GM12878 (cell line): ENCODE measurements around the gene C15orf62. TPM values are rescaled to one million over a fixed set of nuclear protein-coding genes. Genes with fewer than 3 reads are reported as not detected.

ENCODE experiments used
- BMI1 ChIP-seq: fragments of 450-650 bp; IDR thresholded peaks from 2 replicates; pipeline ENCODE4 v1.6.1; 2016; ENCODE audit warnings: mild to moderate bottlenecking, moderate library complexity, borderline replicate concordance
- CBX3 ChIP-seq: fragments of 200-600 bp; sonication (generic); IDR thresholded peaks from 2 replicates; pipeline ENCODE4 v1.6.1; 2016; ENCODE audit warnings: low read depth, borderline replicate concordance
- CHD1 ChIP-seq: IDR thresholded peaks from 2 replicates; pipeline ENCODE4 v1.6.1; 2012; ENCODE audit warnings: low read depth, low read length, improper control_type of control experiment
- E4F1 ChIP-seq: fragments of 450-650 bp; IDR thresholded peaks from 2 replicates; pipeline ENCODE4 v1.6.1; 2018; ENCODE audit warnings: borderline replicate concordance, mild to moderate bottlenecking; ENCODE audit not compliant: partially characterized antibody
- EGR1 ChIP-seq, 2 experiments: IDR thresholded peaks; 1 replicate in 1 of 2; 2 replicates in 1 of 2; pipeline ENCODE4 v1.6.1; 2011 to 2012; ENCODE audit warnings: low read depth in 2 of 2, low read length in 2 of 2, borderline replicate concordance in 1 of 2, mild to moderate bottlenecking in 1 of 2, moderate library complexity in 1 of 2
- FOXM1 ChIP-seq: IDR thresholded peaks from 2 replicates; pipeline ENCODE4 v1.6.1; 2012; ENCODE audit warnings: low read depth, mild to moderate bottlenecking, inconsistent platforms, low read length, moderate library complexity
- GABPA ChIP-seq: IDR thresholded peaks from 2 replicates; pipeline ENCODE4 v1.6.1; 2014; ENCODE audit warnings: antibody characterized with exemption, low read depth, mild to moderate bottlenecking, inconsistent platforms
- NFYA ChIP-seq: IDR thresholded peaks from 2 replicates; pipeline ENCODE4 v1.6.1; 2011; ENCODE audit warnings: low read depth, mild to moderate bottlenecking, low read length, improper control_type of control experiment, borderline replicate concordance
- POLR2AphosphoS5 ChIP-seq: IDR thresholded peaks from 2 replicates; pipeline ENCODE4 v1.6.1; 2011; ENCODE audit warnings: mild to moderate bottlenecking, low read length, inconsistent platforms
- RFX5 ChIP-seq: IDR thresholded peaks from 2 replicates; pipeline ENCODE4 v1.6.1; 2011; ENCODE audit warnings: low read depth, low read length, improper control_type of control experiment
- SMC3 ChIP-seq: IDR thresholded peaks from 2 replicates; pipeline ENCODE4 v1.6.1; 2011; ENCODE audit warnings: low read length, improper control_type of control experiment, borderline replicate concordance
- ZBTB11 ChIP-seq: fragments of 450-650 bp; formaldehyde crosslinking; IDR thresholded peaks from 2 replicates; pipeline ENCODE4 v1.5.0; 2022; ENCODE audit warnings: mild to moderate bottlenecking, missing genetic modification characterization
- ZBTB33 ChIP-seq: fragments of 450-650 bp; IDR thresholded peaks from 2 replicates; pipeline ENCODE4 v1.6.1; 2017; ENCODE audit warnings: mild to moderate bottlenecking
- ZNF384 ChIP-seq: IDR thresholded peaks from 2 replicates; pipeline ENCODE4 v1.6.1; 2012; ENCODE audit warnings: low read depth, mild to moderate bottlenecking, low read length, improper control_type of control experiment, borderline replicate concordance
- polyA plus RNA-seq, 11 experiments: library from polyadenylated mRNA; depleted of rRNA in 4 of 11; unstranded in 6 of 11; stranded (reverse) in 5 of 11; fragments of >200 nt; fragmentation: Nextera tagmentation in 4 of 11; fragmentation: Illumina TruSeq in 1 of 11; extraction: Ambion mirVana in 4 of 11; extraction: Trizol in 1 of 11; gene quantifications; 1 replicate in 1 of 11; 2 replicates in 10 of 11; pipeline versions ENCODE4 v1.2.1 to v1.2.3, GENCODE V29; 2011 to 2016; ENCODE audit warnings: inconsistent platforms in 2 of 11, missing spikeins in 2 of 11, low read depth in 1 of 11
- total RNA-seq, 4 experiments: library from RNA; depleted of rRNA in 3 of 4; stranded (reverse); fragments of >200 nt in 3 of 4; fragmentation: Illumina TruSeq in 1 of 4; extraction: Trizol in 1 of 4; gene quantifications; 2 replicates each; pipeline versions ENCODE4 v1.2.1 to v1.2.3, GENCODE V29; 2013 to 2021
- TF ChIP-seq, protein P1 (sequence below): fragments of 450-650 bp; IDR thresholded peaks from 2 replicates; pipeline ENCODE4 v1.6.1; 2017; ENCODE audit warnings: mild to moderate bottlenecking, moderate library complexity

Gene C15orf62
- total and polyA plus RNA-seq, 10 of the 15 experiments (the other 5 are each of a cell fraction or from before 2014, with no cell fraction given), result 0.06 to 0.68 (median 0.40) TPM; not detected in 1

DNA sequence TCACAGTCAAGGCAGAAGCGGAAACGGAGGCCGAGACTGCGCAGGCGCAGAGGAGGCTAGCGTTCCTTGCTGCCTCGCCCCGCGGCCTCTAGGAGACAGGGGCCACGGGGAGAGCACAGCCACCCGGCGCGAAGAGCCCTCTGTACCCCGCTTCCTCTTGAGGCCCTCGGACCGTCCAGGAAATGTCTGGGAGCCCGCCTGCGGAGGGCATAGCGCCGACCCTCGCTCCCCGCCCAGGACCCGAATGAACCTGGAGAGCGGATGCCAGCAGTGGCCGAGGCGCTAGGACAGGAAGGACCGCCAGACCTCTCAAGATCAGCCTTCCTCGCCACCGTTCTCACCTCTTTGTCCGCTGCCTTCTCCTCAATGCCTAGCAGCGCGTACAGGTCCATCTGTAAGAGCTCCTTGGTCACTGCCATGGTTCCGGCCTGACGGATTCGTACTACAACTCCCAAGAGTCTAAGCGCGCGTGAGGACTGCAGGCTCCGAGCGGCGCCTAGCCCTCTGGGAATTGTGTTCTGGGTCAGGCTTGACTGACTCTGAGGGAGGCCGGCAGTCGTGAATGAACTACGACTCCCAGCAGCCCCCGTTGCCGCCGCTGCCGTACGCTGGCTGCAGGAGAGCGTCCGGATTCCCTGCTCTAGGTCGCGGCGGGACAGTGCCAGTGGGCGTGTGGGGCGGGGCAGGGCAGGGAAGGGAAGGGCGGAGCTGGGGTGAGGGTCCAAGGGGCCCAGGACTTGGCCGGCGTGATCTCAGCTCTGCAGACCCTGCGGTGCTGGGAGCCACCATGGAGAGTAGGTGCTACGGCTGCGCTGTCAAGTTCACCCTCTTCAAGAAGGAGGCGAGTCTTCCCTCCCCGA is 37.5 kb downstream of the C15orf62 start, which contains the start of the genes DNAJC17 and ZFYVE19 (continued):
- TF ChIP-seq, protein P1, sequence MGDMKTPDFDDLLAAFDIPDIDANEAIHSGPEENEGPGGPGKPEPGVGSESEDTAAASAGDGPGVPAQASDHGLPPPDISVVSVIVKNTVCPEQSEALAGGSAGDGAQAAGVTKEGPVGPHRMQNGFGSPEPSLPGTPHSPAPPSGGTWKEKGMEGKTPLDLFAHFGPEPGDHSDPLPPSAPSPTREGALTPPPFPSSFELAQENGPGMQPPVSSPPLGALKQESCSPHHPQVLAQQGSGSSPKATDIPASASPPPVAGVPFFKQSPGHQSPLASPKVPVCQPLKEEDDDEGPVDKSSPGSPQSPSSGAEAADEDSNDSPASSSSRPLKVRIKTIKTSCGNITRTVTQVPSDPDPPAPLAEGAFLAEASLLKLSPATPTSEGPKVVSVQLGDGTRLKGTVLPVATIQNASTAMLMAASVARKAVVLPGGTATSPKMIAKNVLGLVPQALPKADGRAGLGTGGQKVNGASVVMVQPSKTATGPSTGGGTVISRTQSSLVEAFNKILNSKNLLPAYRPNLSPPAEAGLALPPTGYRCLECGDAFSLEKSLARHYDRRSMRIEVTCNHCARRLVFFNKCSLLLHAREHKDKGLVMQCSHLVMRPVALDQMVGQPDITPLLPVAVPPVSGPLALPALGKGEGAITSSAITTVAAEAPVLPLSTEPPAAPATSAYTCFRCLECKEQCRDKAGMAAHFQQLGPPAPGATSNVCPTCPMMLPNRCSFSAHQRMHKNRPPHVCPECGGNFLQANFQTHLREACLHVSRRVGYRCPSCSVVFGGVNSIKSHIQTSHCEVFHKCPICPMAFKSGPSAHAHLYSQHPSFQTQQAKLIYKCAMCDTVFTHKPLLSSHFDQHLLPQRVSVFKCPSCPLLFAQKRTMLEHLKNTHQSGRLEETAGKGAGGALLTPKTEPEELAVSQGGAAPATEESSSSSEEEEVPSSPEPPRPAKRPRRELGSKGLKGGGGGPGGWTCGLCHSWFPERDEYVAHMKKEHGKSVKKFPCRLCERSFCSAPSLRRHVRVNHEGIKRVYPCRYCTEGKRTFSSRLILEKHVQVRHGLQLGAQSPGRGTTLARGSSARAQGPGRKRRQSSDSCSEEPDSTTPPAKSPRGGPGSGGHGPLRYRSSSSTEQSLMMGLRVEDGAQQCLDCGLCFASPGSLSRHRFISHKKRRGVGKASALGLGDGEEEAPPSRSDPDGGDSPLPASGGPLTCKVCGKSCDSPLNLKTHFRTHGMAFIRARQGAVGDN, result peak; percentile 91
- TF ChIP-seq ZBTB33 (no peak), CHD1 (no peak), FOXM1 (no peak), NFYA (no peak), E4F1 (peak; percentile 68), CBX3 (no peak), SMC3 (no peak), GABPA (peak; percentile 5; the same call in 1 of the 2 replicates), ZBTB11 (CRISPR knock-in tag) (no peak), ZNF384 (no peak), POLR2AphosphoS5 (peak; percentile 88), EGR1 (IDR thresholded peaks at IDR 0.05; ENCODE audit: borderline replicate concordance in 1 of 2, low read depth in 2 of 2, low read length in 2 of 2) (peak; percentile 44 to 82; a peak in 2 of 3 replicates), BMI1 (no peak), RFX5 (no peak; the same call in 1 of the 2 replicates)
